Measurements from ENCODE around the gene DLK1. TPM values are rescaled to one million over a fixed set of nuclear protein-coding genes. Genes with fewer than 3 reads are reported as not detected.
A peak's percentile ranks its signal among the peaks of the same experiment; 100 is the strongest.

The DLK1 gene
- total and polyA plus RNA-seq, 10 donors: 0.17 to 0.79 (median 0.38) TPM; not detected in 7

GRCh38 chr14:100714258-100714892 lies 12.3 kb upstream of the DLK1 start:
- Histone ChIP-seq H3K36me3 (no peaks in the 10 kb centered on the region), H3K9me3 (peaks cover 0 to 8% (median 0%) of the 10 kb centered on the region in 8 donors), H3K4me3 (no peak overlapping the region), H3K27me3 (replicated peaks in 1 of 7) (peaks cover 0 to 74% (median 7%) of the 10 kb centered on the region in 7 donors), H3K27ac (no peak overlapping the region), H3K4me1 (peaks cover 3 to 62% (median 34%) of the 10 kb centered on the region in 6 donors)
- intact Hi-C loops (cut with DNase I; ENCODE audit: low total_unique reads): no loop called here
- DNase-seq: no peak
- TF ChIP-seq, protein P1, sequence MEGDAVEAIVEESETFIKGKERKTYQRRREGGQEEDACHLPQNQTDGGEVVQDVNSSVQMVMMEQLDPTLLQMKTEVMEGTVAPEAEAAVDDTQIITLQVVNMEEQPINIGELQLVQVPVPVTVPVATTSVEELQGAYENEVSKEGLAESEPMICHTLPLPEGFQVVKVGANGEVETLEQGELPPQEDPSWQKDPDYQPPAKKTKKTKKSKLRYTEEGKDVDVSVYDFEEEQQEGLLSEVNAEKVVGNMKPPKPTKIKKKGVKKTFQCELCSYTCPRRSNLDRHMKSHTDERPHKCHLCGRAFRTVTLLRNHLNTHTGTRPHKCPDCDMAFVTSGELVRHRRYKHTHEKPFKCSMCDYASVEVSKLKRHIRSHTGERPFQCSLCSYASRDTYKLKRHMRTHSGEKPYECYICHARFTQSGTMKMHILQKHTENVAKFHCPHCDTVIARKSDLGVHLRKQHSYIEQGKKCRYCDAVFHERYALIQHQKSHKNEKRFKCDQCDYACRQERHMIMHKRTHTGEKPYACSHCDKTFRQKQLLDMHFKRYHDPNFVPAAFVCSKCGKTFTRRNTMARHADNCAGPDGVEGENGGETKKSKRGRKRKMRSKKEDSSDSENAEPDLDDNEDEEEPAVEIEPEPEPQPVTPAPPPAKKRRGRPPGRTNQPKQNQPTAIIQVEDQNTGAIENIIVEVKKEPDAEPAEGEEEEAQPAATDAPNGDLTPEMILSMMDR (IDR thresholded peaks at IDR 0.05 in 8 of 11, conservative IDR thresholded peaks at IDR 0.05 in 3 of 11): no peak
- TF ChIP-seq POLR2AphosphoS5 (IDR thresholded peaks at IDR 0.05): peak in 2 of 3 donors; percentile 48 to 50
- 35 to 43% (median 39%) methylated on average over 19 to 23 of the region's 23 CpGs for WGBS, 5 donors

- intact Hi-C loops (cut with DNase I; ENCODE audit: low total_unique reads): no loop called here
- 62 to 82% (median 74%) methylated on average over 9 of the region's 9 CpGs for WGBS, 5 donors
Observed at GRCh38 chr14:100715332-100715731, 11.4 kb upstream of the DLK1 start.

GRCh38 chr14:100715803-100716202 lies 10.9 kb upstream of the DLK1 start:
- Histone ChIP-seq H3K27ac (no peak overlapping the region), H3K27me3 (replicated peaks in 1 of 7) (peaks cover 0 to 74% (median 0%) of the 10 kb centered on the region in 7 donors), H3K9me3 (peaks cover 0 to 8% (median 0%) of the 10 kb centered on the region in 8 donors), H3K4me1 (peaks cover 3 to 47% (median 24%) of the 10 kb centered on the region in 6 donors), H3K36me3 (no peaks in the 10 kb centered on the region), H3K4me3 (no peak overlapping the region)
- TF ChIP-seq POLR2AphosphoS5 (IDR thresholded peaks at IDR 0.05) (no peak), POLR2A (IDR thresholded peaks at IDR 0.05) (no peak)
- TF ChIP-seq, protein P1 (IDR thresholded peaks at IDR 0.05 in 8 of 11, conservative IDR thresholded peaks at IDR 0.05 in 3 of 11): no peak
- no peak for DNase-seq
- WGBS, 5 donors: 79 to 85% (median 83%) methylated on average over 2 of the region's 2 CpGs
- intact Hi-C loops (cut with DNase I; ENCODE audit: low total_unique reads): no loop called here

More at GRCh38 chr14:100715332-100715731, 11.4 kb upstream of the DLK1 start:
- H3K27me3 ChIP-seq (replicated peaks in 1 of 7): peaks cover 0 to 74% (median 0%) of the 10 kb centered on the region in 7 donors
- no peak overlapping the region for H3K4me3 ChIP-seq
- TF ChIP-seq POLR2A (IDR thresholded peaks at IDR 0.05): no peak
- no peak for TF ChIP-seq POLR2AphosphoS5 (IDR thresholded peaks at IDR 0.05)
- TF ChIP-seq, protein P1 (IDR thresholded peaks at IDR 0.05 in 8 of 11, conservative IDR thresholded peaks at IDR 0.05 in 3 of 11): no peak
- H3K4me1 ChIP-seq: peaks cover 3 to 52% (median 27%) of the 10 kb centered on the region in 6 donors
- peaks cover 0 to 8% (median 0%) of the 10 kb centered on the region in 8 donors for H3K9me3 ChIP-seq
- H3K27ac ChIP-seq: no peak overlapping the region
- H3K36me3 ChIP-seq: no peaks in the 10 kb centered on the region
- DNase-seq: no peak

- intact Hi-C loops (cut with DNase I; ENCODE audit: low total_unique reads): no loop called here
- Histone ChIP-seq H3K27me3 (replicated peaks in 1 of 7) (peaks cover 0 to 64% (median 0%) of the 10 kb centered on the region in 7 donors), H3K4me3 (no peak overlapping the region), H3K9me3 (peaks cover 0 to 8% (median 0%) of the 10 kb centered on the region in 8 donors), H3K4me1 (peaks cover 0 to 32% (median 12%) of the 10 kb centered on the region in 6 donors), H3K27ac (no peak overlapping the region), H3K36me3 (no peaks in the 10 kb centered on the region)
- WGBS, 5 donors: 24 to 44% (median 33%) methylated on average over 7 to 12 of the region's 12 CpGs
- TF ChIP-seq, protein P1 (IDR thresholded peaks at IDR 0.05 in 8 of 11, conservative IDR thresholded peaks at IDR 0.05 in 3 of 11): no peak
- DNase-seq: no peak
Observed at GRCh38 chr14:100717386-100717785, 9.3 kb upstream of the DLK1 start.

Measured in spleen (tissue), 11 donors.